Prostate gland (tissue), 1 donor: ENCODE results near the gene RBFOX2.

Source experiments
- POLR2A ChIP-seq: fragments of 450-650 bp; IDR thresholded peaks from one replicate; pipeline ENCODE4 v1.6.1; 2016; ENCODE audit warnings: antibody characterized with exemption, mild to moderate bottlenecking
- POLR2AphosphoS5 ChIP-seq: sonication (generic); formaldehyde crosslinking; IDR thresholded peaks from one replicate; pipeline ENCODE4 v1.6.1; 2017; ENCODE audit warnings: antibody characterized with exemption

- TF ChIP-seq POLR2AphosphoS5, result no peak
- TF ChIP-seq POLR2A, result no peak
Observed at GRCh38 chr22:35697142-35697541, 331.5 kb downstream of the RBFOX2 start.
